Measurements from ENCODE around the gene IDH2. TPM values are rescaled to one million over a fixed set of nuclear protein-coding genes. Genes with fewer than 3 reads are reported as not detected.
A peak's percentile ranks its signal among the peaks of the same experiment; 100 is the strongest.

The IDH2 gene
- total and polyA plus RNA-seq, 2 donors from 2014 or later, result 87.0 to 545 TPM

GRCh38 chr15:90101130-90101968 is 919 bp downstream of the IDH2 start:
- peak overlapping the region; percentile 90 to 96 for H3K27ac ChIP-seq (ENCODE audit: low read depth in 2 of 2, low read length in 2 of 2)
- peaks cover 0 to 32% (median 22%) of the 10 kb centered on the region in 3 donors for H3K4me1 ChIP-seq (ENCODE audit: control insufficient read depth in 2 of 3, insufficient read depth in 2 of 3, low read depth in 1 of 3, low read length in 3 of 3)
- H3K9me3 ChIP-seq (ENCODE audit: control insufficient read depth in 2 of 3, insufficient read depth in 1 of 3, low read length in 3 of 3), result no peaks in the 10 kb centered on the region
- intact Hi-C loops (cut with DNase I), result no loop called here
- FAIRE-seq, result no peak
- TF ChIP-seq CTCF (IDR thresholded peaks at IDR 0.05; ENCODE audit: borderline replicate concordance, extremely low read depth, insufficient read depth), result no peak
- H3K9ac ChIP-seq (ENCODE audit: low read length in 3 of 3), result peak overlapping the region; percentile 35 to 87 (median 52)
- no peaks in the 10 kb centered on the region for H3K27me3 ChIP-seq (ENCODE audit: control insufficient read depth, insufficient read depth, low read length)
- peak overlapping the region; percentile 21 to 83 (median 66) for H3K4me3 ChIP-seq (ENCODE audit: low read length in 3 of 3)
- H3K36me3 ChIP-seq (ENCODE audit: control insufficient read depth in 2 of 3, insufficient read depth in 3 of 3, low read length in 3 of 3), result no peaks in the 10 kb centered on the region
- peak; percentile 59 to 86 (median 72) for DNase-seq

GRCh38 chr15:90099868-90100831 is 2.1 kb downstream of the IDH2 start:
- DNase-seq, result peak in 2 of 5 donors; percentile 38 to 56
- H3K4me1 ChIP-seq (ENCODE audit: control insufficient read depth in 2 of 3, insufficient read depth in 2 of 3, low read depth in 1 of 3, low read length in 3 of 3), result peaks cover 0 to 31% (median 30%) of the 10 kb centered on the region in 3 donors
- TF ChIP-seq CTCF (IDR thresholded peaks at IDR 0.05; ENCODE audit: borderline replicate concordance, extremely low read depth, insufficient read depth), result no peak
- H3K27ac ChIP-seq (ENCODE audit: low read depth in 2 of 2, low read length in 2 of 2), result peak overlapping the region; percentile 90 to 96
- peak overlapping the region in 2 of 3 donors; percentile 17 to 87 for H3K9ac ChIP-seq (ENCODE audit: low read length in 3 of 3)
- H3K9me3 ChIP-seq (ENCODE audit: control insufficient read depth in 2 of 3, insufficient read depth in 1 of 3, low read length in 3 of 3), result no peaks in the 10 kb centered on the region
- H3K27me3 ChIP-seq (ENCODE audit: control insufficient read depth, insufficient read depth, low read length), result no peaks in the 10 kb centered on the region
- H3K36me3 ChIP-seq (ENCODE audit: control insufficient read depth in 2 of 3, insufficient read depth in 3 of 3, low read length in 3 of 3), result no peaks in the 10 kb centered on the region
- no peak for FAIRE-seq
- intact Hi-C loops (cut with DNase I), result no loop called here
- H3K4me3 ChIP-seq (ENCODE audit: low read length in 3 of 3), result peak overlapping the region in 2 of 3 donors; percentile 47 to 83

DNA sequence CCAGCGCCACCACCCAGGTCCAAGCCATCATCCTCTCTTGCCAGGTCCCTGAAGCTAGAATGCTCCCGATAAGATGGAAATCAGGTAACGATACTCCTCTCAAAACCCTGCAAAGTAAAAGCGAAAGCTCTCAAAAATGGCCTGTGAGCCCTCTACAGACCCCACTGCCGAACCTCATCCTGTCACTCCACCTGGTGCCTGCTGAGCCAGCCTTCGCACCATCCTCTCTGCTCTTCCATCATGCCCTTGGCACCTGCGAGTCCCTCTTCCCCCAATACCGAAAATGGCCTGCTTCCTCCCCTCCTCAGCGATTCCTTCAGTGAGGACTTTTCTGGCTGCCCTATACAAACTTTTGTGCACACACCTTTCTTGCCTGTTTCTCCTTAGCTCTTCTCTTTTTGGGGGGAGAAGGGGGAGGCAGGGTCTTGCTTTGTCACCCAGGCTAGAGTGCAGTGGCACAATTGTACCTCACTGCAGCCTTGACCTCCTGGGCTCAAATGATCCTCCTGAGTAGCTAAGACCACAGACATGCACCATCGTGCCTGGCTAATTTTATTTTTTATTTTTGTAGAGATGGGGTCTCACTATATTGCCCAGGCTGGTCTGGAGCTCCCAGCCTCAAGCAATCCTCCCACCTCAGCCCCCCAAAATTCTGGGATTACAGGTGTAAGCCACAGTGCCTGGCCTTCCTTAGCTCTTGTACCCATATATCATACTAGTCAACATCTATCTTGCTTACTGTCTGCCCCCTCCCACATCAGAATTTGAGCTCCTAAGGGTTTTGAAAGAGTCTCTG is 3.0 kb downstream of the IDH2 start:
- Histone ChIP-seq H3K36me3 (ENCODE audit: control insufficient read depth in 2 of 3, insufficient read depth in 3 of 3, low read length in 3 of 3) (no peaks in the 10 kb centered on the region), H3K27me3 (ENCODE audit: control insufficient read depth, insufficient read depth, low read length) (no peaks in the 10 kb centered on the region), H3K9ac (ENCODE audit: low read length in 3 of 3) (peak overlapping the region in 2 of 3 donors; percentile 9 to 87), H3K4me3 (ENCODE audit: low read length in 3 of 3) (peak overlapping the region in 2 of 3 donors; percentile 47 to 83), H3K9me3 (ENCODE audit: control insufficient read depth in 2 of 3, insufficient read depth in 1 of 3, low read length in 3 of 3) (no peaks in the 10 kb centered on the region), H3K27ac (ENCODE audit: low read depth in 2 of 2, low read length in 2 of 2) (peak overlapping the region; percentile 90 to 96), H3K4me1 (ENCODE audit: control insufficient read depth in 2 of 3, insufficient read depth in 2 of 3, low read depth in 1 of 3, low read length in 3 of 3) (peaks cover 0 to 29% (median 29%) of the 10 kb centered on the region in 3 donors)
- DNase-seq, result peak in 1 of 5 donors; percentile 33
- FAIRE-seq, result no peak
- intact Hi-C loops (cut with DNase I), result no loop called here
- no peak for TF ChIP-seq CTCF (IDR thresholded peaks at IDR 0.05; ENCODE audit: borderline replicate concordance, extremely low read depth, insufficient read depth)

Data from kidney (tissue), 14 donors.